AG04449 (cell line): ENCODE results near the gene ABCC12.

Source experiments
- CTCF ChIA-PET: fragments of 350-600 bp; formaldehyde crosslinking; extraction: SDS; loops from one replicate; lab custom pipeline; 2021; ENCODE audit warnings: antibody characterized with exemption; lab: Yijun Ruan, JAX
- POLR2A ChIA-PET: fragments of 400-600, 350-600 bp; formaldehyde crosslinking; extraction: SDS; loops from one replicate; lab custom pipeline; 2020; ENCODE audit warnings: antibody characterized with exemption, inconsistent platforms; lab: Yijun Ruan, JAX
- DNase-seq: peaks from one replicate; pipeline ENCODE4 v3.0.0-alpha.2; 2010; ENCODE audit warnings: low read depth, low spot score
- H3K4me3 ChIP-seq: 2 replicates; pipeline ENCODE4 v1.5.1; 2011; ENCODE audit warnings: low read depth, mild to moderate bottlenecking, control low read depth, low read length
- TF ChIP-seq, protein P1 (sequence below): IDR thresholded peaks from one replicate; pipeline ENCODE4 v1.5.1; 2011; ENCODE audit warnings: mild to moderate bottlenecking, moderate library complexity, low read length, control low read depth, inconsistent platforms; ENCODE audit not compliant: insufficient read depth; ENCODE audit errors: missing control alignments

ABCC12 gene

GRCh38 chr16:48155926-48156789 lies at the start of gene ABCC12:
Gene ABCC12, minus strand, starts transcription at chr16:48155993. Its CDS starts 9,569 bp downstream, at chr16:48146424.
- CTCF ChIA-PET = interaction anchor here (0.6 to 18.2 kb wide), 27 partner anchors 8 to 1209 kb away, joined by 3 to 322 read pairs (median 4); partner anchors contain the start of gene NETO2

GRCh38 chr16:48204825-48205151 lies 49.0 kb upstream of the ABCC12 start:
- CTCF ChIA-PET = no interaction called here
- TF ChIP-seq, protein P1, sequence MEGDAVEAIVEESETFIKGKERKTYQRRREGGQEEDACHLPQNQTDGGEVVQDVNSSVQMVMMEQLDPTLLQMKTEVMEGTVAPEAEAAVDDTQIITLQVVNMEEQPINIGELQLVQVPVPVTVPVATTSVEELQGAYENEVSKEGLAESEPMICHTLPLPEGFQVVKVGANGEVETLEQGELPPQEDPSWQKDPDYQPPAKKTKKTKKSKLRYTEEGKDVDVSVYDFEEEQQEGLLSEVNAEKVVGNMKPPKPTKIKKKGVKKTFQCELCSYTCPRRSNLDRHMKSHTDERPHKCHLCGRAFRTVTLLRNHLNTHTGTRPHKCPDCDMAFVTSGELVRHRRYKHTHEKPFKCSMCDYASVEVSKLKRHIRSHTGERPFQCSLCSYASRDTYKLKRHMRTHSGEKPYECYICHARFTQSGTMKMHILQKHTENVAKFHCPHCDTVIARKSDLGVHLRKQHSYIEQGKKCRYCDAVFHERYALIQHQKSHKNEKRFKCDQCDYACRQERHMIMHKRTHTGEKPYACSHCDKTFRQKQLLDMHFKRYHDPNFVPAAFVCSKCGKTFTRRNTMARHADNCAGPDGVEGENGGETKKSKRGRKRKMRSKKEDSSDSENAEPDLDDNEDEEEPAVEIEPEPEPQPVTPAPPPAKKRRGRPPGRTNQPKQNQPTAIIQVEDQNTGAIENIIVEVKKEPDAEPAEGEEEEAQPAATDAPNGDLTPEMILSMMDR = no peak
- POLR2A ChIA-PET = no interaction called here
- no peak for DNase-seq
- no peak overlapping the region for H3K4me3 ChIP-seq

More at GRCh38 chr16:48155926-48156789, at the start of gene ABCC12:
- TF ChIP-seq, protein P1 = no peak
- DNase-seq = no peak
- no peak within 1 kb of the TSS; the same call in 1 of the 2 replicates for H3K4me3 ChIP-seq
- POLR2A ChIA-PET = no interaction called here

DNA sequence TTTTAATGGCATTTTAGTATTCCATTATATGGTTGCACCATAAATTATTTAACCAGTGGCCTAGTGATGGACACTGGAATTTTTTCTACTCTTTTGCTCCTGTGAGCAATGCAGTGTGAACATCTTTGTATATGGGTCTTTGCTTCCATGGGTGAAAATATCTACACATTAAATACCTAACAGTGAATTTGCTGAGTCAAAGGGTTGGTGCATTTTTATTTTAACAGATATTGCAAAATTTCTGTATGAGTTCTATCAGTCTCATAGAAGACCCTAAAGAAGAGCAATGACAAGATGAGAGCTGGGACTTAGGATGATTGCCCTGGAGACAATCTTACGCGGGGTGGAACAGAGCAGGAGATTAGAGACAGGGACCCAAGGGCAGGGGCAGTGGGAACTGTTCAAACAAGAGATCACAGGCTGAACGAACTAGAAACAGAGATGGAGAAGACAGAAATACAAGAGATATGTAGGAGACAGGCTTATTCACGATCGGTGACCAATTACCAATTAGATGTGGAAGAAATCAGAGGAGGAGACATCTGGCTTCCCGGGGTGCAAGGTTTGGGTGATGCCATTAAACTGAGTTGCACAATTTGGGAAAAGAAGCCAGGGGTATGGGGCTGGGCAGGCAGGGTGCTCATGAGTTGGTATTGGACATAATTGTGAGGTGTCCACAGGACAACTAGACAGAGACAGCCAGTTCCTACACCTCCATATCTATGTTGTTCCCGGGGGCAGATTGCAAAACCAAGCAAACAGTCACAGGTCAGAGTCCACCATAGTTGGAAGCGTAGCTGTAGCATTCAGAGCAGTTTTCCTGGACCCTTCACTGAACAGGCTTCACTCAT lies 48.4 kb upstream of the ABCC12 start:
- no peak overlapping the region for H3K4me3 ChIP-seq
- CTCF ChIA-PET = no interaction called here
- TF ChIP-seq, protein P1 = no peak
- DNase-seq = no peak
- POLR2A ChIA-PET = no interaction called here

- ChIA-PET POLR2A (no interaction called here), CTCF (interaction anchor here (0.9 kb wide), 1 partner anchor 429 kb away, joined by 3 read pairs; no protein-coding TSS in a partner anchor)
- DNase-seq = no peak
- H3K4me3 ChIP-seq = no peak overlapping the region
- TF ChIP-seq, protein P1 = no peak
Measured at GRCh38 chr16:48201515-48202201, 45.9 kb upstream of the ABCC12 start.

GRCh38 chr16:48197294-48197693 lies 41.5 kb upstream of the ABCC12 start:
- POLR2A ChIA-PET = no interaction called here
- CTCF ChIA-PET = no interaction called here
- no peak overlapping the region for H3K4me3 ChIP-seq
- TF ChIP-seq, protein P1 = no peak
- DNase-seq = no peak
